Fibroblast of peridontal ligament (primary cell): Measurements from ENCODE around the gene CACNA2D3.
"Not testable (repeated sequence)": the region's sequence is repeated elsewhere in the genome, so short reads cannot be mapped to it uniquely, and the experiment has no call there.

Experiments
- DNase-seq: peaks from one replicate; pipeline ENCODE4 v3.0.0-alpha.2; 2010; ENCODE audit errors: extremely low read depth

The CACNA2D3 gene

DNA sequence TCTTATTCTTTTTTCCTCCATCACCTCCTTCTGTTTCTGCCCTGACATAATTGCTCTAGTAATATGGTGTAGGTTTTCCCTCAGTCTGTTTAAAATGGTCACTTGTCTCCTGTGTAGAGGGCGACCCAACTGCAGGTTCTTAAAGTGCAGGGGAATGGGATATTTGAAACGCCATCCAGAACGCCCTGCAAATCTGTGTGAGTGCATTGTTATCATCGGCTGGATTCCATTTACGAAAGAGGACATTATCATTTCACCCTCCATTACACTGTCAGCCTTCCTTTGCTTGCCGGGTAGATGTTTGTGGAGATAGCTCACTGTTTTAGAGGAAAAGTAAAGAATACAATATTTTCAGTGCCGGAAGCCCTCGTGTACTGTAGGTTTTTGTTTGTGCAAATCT, 451.5 kb downstream of the CACNA2D3 start:
- no peak for DNase-seq

DNA sequence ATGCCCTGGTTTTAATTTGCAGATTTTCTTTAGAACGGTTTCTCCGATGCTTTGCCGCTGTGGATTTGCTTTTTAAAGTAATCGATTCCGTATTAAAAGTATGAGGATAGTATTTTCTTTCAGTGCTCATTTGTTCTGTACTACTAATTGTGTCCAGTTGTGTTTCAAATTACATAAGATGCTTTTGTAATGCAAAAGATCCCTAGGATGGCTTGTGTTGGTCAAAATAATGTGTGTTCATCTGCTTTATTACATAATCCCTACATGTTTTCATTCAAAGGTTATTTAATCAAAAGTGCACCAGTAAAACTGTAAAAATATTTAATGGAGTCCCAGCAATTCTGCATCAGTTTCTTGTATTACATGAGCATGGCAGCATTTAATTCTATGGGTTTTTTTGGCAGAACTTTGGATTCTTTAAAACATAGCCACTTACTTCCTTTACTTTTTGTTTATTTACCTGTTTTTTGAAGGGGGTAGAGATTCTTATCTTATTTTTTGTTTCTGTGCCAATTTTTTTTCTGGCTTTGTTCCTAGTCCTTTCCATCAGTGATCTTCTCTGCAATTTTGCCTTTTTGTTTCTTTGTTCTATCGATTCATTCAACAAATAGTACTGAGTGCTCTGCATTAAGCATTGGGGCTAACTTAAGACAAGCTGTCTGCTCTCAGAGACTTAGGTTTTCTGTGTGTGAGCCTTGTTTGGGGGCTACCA, 452.7 kb downstream of the CACNA2D3 start:
- no peak for DNase-seq

DNA sequence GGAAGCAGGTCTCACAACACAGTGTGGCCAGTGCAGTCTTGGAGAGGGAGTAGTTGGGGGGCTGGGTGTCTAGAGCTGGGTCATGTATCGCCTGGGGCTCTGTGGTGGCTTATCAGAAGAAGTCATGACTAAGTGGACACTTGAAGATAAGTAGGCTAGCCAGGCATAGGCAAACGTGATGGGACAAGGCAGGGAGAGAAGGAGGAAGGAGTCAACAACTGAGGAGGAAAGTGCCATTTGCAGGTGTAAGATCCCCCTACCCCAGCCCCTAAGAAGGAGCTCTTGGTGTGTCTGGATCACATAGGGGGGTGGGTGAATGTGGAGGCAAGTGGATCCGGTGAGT, 453.2 kb downstream of the CACNA2D3 start:
- no peak for DNase-seq

GRCh38 chr3:54577313-54577712, 455.0 kb downstream of the CACNA2D3 start:
- no peak for DNase-seq

DNA sequence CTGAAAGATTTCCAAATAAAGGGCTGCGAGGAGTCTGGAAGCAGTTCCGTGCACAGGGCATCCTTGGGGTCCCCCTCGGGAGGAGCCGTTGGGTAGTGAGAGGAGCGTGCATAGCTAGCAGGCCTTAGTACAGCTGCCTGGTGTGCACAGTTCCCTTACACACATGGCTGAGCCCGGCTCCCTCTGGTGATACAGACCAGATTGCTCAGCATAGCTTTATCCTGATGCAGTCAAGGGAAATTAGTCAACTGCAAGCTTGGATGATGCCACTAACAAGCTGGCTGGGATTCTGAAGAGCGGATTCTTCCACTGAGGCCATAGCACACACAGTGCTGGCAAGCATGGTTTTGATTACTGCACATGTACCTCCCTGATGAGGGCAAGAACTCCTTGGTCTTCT, 456.1 kb downstream of the CACNA2D3 start:
- peak; percentile 27 for DNase-seq

DNA sequence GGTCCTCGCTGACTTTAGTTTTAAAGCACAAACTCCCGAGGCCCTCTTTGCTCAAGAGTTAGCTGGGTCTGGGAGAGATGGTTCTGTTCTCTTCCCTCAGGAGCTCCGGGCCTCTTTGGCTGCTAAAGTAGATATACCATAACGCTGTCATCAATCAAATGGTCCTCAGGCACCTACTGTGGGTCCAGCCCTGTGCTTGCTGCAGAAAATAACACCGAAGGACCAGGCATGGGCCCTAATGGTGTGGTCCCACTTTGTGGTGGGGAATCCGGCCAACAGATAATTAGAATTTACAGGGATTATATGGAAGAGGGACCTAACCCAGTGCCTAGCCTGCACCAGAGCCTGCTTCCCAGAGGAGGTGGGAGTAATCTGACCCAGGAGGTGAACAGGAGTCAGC, 458.1 kb downstream of the CACNA2D3 start:
- no peak for DNase-seq

DNA sequence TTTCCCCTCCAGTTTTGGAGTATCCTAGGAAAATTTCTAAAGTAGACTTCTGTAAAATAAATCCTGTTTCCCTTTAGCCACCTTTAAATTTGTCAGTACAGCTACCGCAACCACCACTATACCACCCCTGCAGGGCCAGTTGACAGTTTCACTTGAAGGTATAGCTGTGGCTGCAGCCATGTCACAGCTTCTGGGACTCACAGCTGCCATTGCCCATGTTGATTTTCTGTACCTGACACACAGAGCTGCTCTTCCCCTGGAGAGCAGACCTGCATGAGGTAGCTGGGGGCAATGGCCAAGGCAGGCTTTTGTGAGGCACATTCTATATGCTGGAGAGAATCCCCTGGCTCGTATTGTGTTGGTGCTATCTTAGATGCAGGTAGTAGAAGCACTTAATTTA, 460.1 kb downstream of the CACNA2D3 start:
- DNase-seq = no peak

- no peak for DNase-seq
Measured at GRCh38 chr3:54591157-54591556, 468.8 kb downstream of the CACNA2D3 start.

GRCh38 chr3:54593653-54594052, 471.3 kb downstream of the CACNA2D3 start:
- no peak for DNase-seq

GRCh38 chr3:54596087-54596486, 473.7 kb downstream of the CACNA2D3 start:
- no peak for DNase-seq

- DNase-seq = no peak
Measured at GRCh38 chr3:54599716-54600115, 477.4 kb downstream of the CACNA2D3 start.

DNA sequence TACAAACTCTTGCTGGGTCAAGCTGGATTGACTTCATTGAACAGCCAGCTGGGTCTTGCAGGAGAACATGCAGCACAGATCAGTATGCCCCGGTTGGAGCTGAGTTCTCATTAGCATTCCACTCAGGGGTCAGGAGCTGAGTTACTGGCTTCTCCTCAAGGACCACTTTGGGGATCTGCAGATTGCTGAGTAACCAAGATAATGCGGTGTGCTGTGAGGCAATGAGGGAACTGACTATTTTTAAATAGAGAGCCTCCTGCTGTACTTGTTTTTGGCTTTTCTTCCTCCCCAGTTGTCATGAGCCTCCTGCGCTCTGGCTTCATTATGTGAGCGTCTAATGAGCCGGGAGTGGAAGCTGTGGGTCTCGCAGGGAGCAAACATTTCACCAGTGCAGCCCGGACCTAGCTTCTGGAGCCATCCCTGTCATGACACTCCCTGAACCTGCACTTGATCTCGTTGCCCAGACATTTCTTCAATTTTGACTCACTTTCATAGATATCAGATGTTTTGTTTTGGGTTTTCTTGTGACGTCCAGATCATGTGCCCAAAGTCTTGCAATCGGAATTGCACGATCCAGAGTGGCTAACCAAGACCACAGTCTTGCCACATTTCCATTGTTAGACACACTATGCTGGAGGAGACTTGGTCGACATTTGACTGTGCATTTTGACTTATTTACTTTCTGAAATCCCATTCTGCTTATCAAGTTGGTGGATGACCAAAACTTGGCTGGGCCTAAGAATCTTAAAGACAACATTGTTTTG, 478.3 kb downstream of the CACNA2D3 start:
- no peak for DNase-seq

DNA sequence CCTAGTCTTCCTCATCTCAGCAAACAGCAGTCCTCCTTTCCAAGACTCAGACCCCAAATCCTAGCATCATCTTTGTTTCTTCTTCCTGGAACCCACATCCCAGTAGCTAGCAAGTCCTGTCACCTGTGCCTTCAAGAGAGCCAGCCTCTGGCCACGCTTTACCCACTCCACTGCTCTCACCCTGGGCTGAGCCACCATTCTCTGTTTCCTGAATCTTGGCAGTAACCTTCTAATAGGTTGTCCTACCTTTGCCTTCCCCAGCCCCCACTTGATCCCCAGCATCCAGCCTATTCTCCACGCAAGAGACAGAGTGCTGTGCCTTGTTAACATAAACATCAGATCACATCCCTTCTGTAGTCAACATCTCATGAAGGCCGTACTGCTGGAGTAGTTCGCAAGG, 482.1 kb downstream of the CACNA2D3 start:
- no peak for DNase-seq

GRCh38 chr3:54608041-54608440, 485.7 kb downstream of the CACNA2D3 start:
- no peak for DNase-seq

DNA sequence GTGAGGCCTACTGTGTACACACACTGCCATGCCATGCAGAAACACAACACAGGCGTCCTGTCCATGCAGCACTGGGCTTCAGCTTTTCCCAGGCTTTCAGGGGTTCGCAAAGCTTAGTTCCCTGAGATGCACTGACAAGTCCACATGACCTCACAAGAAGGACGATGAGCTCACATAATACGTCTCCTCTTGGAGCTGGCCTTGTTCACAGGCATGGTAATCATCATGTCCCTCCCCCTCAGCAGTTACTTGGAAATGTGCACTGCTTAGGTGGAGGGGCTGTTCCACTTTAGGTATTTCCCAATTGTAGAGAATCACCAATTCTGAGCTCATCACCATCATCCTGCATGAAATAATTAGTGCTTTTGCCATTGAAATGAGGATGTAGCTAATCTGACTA, 496.7 kb downstream of the CACNA2D3 start:
- DNase-seq = no peak

- DNase-seq = no peak
Measured at GRCh38 chr3:54619531-54619930, 497.2 kb downstream of the CACNA2D3 start.

- DNase-seq = no peak
Measured at GRCh38 chr3:54621184-54621583, 498.8 kb downstream of the CACNA2D3 start.

GRCh38 chr3:54622678-54623077, 500.3 kb downstream of the CACNA2D3 start:
- no peak for DNase-seq

DNA sequence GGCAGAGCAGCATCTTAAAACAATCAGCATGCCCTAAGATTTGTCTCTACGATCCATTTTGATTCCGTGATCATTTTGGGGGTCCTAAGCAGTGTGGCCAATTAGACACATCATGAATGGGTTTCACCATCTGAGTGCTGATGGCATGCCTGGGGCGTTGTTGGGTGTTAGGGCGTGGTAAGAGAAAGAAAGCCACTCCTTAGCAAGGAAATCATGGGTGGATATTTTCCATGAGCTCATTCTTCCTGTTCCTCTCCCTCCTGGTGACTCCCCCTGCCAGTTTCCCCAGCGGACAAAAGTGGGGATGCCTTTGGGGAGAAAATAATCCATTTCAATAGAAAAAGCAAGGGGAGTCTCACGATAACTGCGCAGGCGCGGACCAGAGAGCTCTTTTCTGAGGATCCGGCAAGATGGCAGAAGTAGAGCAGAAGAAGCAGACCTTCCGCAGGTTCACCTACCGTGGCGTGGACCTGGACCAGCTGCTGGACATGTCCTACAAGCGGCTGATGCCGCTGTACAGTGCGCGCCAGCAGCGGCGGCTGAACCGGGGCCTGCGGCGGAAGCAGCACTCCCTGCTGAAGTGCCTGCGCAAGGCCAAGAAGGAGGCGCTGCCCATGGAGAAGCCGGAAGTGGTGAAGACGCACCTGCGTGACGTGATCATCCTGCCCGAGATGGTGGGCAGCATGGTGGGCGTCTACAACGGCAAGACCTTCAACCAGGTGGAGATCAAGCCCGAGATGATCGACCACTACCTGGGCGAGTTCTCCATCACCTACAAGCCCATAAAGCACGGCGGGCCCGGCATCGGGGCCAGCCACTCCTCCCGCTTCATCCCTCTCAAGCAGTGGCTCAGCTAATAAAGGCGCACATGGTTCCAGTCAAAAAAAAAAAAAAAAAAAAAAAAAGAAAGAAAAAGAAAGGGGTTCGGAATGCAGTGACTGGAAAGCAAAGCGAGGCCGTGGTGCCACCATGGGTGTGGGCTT, 503.7 kb downstream of the CACNA2D3 start:
- no peak for DNase-seq

GRCh38 chr3:54628888-54629441, 506.6 kb downstream of the CACNA2D3 start:
- DNase-seq = no peak

DNA sequence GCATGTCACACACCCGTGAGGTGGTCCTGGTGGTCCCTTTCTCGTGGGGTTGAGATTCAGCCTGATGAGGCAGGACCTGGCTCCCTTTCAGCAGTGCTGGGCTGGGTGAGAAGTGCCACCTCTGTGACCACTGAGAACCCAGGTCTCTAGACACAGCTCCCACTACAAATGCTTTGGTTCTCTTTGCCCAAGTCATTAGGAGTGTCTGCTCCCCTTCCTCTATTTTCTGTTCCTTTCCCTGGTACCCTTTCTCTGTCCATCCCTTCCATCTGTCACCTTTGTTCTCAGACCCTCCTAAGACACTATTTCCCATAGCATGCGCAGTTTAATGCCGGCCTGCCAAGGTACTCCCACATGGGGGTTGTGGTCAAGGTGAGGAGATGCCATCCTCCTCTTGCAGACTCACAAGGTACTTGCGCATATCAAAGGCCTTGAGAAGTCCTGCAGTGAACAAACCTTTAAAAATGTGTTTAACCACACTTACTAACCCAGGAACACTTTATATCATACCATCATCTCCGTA, 507.8 kb downstream of the CACNA2D3 start:
- DNase-seq = no peak

- DNase-seq = not testable (repeated sequence)
Measured at GRCh38 chr3:54631001-54631400, 508.6 kb downstream of the CACNA2D3 start.
